VCaP (cell line): ENCODE data around the gene SYT8.

Experiments
- H3K27ac ChIP-seq: fragments of 450-650 bp; 2 replicates; pipeline ENCODE4 v1.5.1; 2017
- TF ChIP-seq, protein P1 (sequence below): fragments of 450-650 bp; conservative IDR thresholded peaks from 2 replicates; pipeline ENCODE4 v1.5.1; 2017; ENCODE audit warnings: mild to moderate bottlenecking, moderate library complexity

SYT8 gene

GRCh38 chr11:1820463-1821325, 14.1 kb upstream of the SYT8 start:
- no peak overlapping the region for H3K27ac ChIP-seq
- TF ChIP-seq, protein P1, sequence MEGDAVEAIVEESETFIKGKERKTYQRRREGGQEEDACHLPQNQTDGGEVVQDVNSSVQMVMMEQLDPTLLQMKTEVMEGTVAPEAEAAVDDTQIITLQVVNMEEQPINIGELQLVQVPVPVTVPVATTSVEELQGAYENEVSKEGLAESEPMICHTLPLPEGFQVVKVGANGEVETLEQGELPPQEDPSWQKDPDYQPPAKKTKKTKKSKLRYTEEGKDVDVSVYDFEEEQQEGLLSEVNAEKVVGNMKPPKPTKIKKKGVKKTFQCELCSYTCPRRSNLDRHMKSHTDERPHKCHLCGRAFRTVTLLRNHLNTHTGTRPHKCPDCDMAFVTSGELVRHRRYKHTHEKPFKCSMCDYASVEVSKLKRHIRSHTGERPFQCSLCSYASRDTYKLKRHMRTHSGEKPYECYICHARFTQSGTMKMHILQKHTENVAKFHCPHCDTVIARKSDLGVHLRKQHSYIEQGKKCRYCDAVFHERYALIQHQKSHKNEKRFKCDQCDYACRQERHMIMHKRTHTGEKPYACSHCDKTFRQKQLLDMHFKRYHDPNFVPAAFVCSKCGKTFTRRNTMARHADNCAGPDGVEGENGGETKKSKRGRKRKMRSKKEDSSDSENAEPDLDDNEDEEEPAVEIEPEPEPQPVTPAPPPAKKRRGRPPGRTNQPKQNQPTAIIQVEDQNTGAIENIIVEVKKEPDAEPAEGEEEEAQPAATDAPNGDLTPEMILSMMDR = no peak

DNA sequence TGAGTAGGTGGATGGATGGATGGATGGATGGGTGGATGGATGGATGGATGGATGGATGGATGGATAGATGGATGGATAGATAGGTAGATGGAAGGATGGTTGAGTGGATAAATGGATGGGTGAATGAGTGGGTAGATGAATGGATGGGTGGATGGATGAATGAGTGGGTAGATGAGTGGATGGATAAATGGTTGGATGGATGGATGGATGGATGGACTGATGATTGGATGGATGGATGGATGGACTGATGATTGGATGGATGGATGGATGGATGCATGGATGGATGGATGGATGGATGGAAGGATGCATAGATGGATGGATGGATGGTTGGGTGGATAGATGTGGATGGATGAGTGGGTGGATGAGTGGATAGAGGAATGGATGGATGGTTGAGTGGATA, 13.2 kb upstream of the SYT8 start:
- TF ChIP-seq, protein P1 = no peak

DNA sequence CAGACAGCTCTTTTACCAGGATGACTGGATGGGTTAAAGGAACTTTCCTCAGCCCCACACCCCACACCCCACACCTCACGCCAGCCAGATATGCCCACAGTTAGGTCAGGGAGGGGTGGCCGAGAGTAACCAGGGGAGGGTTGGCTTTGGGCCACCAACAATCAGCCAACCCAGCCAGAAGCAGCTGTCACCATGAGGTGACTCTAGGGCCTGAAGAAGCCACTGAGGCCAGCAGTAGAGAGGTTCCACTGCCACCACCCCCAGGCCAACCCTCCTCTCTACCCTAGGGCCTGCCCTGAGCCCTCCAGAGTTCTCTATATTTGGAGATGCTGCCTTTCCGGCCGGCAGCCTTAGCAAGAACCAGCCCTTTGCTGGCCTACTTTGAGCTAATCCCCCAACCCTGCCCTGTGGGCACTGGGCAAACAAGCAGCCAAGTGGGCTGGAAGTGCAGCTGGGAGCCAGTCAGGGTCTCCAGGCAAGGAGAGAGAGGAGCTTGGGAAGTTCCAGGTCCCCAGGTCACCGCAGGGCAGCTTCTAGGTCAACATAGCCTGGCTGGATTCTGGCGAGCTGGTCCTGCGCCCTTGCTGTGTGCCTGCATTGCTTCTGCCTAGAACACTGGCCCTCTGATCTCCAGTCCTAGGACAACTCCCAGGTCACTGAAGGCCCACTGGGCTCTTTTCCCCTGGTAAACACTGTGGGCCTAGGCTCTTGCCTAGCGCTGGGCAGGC, 12.0 kb upstream of the SYT8 start:
- TF ChIP-seq, protein P1 = no peak
- H3K27ac ChIP-seq = no peak overlapping the region

More for the DNA sequence above, 13.2 kb upstream of the SYT8 start:
- H3K27ac ChIP-seq = no peak overlapping the region

- no peak overlapping the region for H3K27ac ChIP-seq
- TF ChIP-seq, protein P1 = no peak
Measured at GRCh38 chr11:1823376-1824220, 11.2 kb upstream of the SYT8 start.

DNA sequence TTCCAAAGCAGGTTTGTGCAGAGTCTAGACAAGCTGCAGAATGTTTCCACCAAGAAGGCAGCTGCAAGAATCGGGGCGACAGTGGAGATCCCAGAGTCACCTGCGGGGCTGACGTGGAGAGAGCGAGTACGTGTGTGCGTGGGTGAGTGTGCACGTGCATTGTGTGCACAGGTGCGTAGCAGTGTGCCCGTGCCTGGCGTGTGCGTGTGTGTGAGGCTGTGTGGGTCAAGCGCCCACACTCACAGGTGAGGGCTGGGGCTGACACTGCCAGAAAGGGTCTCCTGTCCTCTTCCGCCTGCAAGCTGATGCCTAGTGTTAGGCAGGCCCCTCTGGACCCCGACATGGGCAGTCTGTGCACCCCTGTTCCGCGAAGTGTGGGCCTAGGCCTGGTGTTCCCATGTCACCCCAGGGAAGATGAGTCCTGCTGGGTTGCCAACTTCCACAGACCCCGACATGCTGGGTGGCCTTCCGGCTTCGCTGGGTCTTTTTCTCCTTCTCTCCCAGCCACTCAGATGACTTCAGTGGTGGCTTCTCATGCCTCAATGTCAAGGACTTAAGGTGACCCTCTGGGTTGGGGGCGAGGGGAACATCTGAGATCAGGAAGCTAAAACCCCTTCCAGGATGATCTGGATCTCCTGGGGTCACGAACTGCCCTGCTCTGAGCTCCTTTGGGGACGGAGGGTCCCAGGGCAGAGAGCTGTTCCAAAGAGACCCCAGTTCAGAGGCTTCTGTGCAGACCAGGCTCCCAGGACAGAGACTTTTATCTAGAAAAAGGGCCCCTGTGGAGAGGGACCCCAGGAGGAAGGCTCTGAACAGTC, 10.4 kb upstream of the SYT8 start:
- H3K27ac ChIP-seq = no peak overlapping the region
- TF ChIP-seq, protein P1 = no peak

GRCh38 chr11:1825039-1825740, 9.6 kb upstream of the SYT8 start:
- TF ChIP-seq, protein P1 = no peak
- H3K27ac ChIP-seq = no peak overlapping the region
